ENCODE data around the gene UNKL. TPM values are rescaled to one million over a fixed set of nuclear protein-coding genes. Genes with fewer than 3 reads are reported as not detected.
A peak's percentile ranks its signal among the peaks of the same experiment; 100 is the strongest.

The UNKL gene
- total and polyA plus RNA-seq, 7 donors = 17.3 to 58.7 (median 32.6) TPM

GRCh38 chr16:1412847-1413246 lies 1.7 kb downstream of the UNKL start:
- intact Hi-C loops (cut with DNase I) = loop anchor here in 1 of 2 donors (5.0 kb wide), 1 partner anchor 36 kb away; no protein-coding TSS in a partner anchor
- Histone ChIP-seq H3K27ac (no peak overlapping the region), H3K36me3 (ENCODE audit: insufficient read depth in 1 of 2, low read depth in 1 of 2) (peaks cover 0 to 12% of the 10 kb centered on the region in 2 donors), H3K27me3 (ENCODE audit: insufficient read depth in 3 of 3, low read length in 2 of 3) (no peaks in the 10 kb centered on the region), H3K9me3 (no peaks in the 10 kb centered on the region), H3K4me1 (peaks cover 6% of the 10 kb centered on the region), H3K4me3 (no peak overlapping the region)
- DNase-seq = no peak
- TF ChIP-seq, protein P1, sequence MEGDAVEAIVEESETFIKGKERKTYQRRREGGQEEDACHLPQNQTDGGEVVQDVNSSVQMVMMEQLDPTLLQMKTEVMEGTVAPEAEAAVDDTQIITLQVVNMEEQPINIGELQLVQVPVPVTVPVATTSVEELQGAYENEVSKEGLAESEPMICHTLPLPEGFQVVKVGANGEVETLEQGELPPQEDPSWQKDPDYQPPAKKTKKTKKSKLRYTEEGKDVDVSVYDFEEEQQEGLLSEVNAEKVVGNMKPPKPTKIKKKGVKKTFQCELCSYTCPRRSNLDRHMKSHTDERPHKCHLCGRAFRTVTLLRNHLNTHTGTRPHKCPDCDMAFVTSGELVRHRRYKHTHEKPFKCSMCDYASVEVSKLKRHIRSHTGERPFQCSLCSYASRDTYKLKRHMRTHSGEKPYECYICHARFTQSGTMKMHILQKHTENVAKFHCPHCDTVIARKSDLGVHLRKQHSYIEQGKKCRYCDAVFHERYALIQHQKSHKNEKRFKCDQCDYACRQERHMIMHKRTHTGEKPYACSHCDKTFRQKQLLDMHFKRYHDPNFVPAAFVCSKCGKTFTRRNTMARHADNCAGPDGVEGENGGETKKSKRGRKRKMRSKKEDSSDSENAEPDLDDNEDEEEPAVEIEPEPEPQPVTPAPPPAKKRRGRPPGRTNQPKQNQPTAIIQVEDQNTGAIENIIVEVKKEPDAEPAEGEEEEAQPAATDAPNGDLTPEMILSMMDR (IDR thresholded peaks at IDR 0.05) = no peak
- no peak for ATAC-seq
- 71 to 85% (median 81%) methylated on average over 2 of the region's 2 CpGs for WGBS, 3 donors

- DNase-seq (peak; percentile 97), ATAC-seq (peak; percentile 96 to 99 (median 98))
- Histone ChIP-seq H3K4me1 (peaks cover 5% of the 10 kb centered on the region), H3K36me3 (ENCODE audit: insufficient read depth in 1 of 2, low read depth in 1 of 2) (peaks cover 0 to 27% of the 10 kb centered on the region in 2 donors), H3K9me3 (no peaks in the 10 kb centered on the region), H3K27ac (peak overlapping the region; percentile 66), H3K4me3 (peak overlapping the region; percentile 71), H3K27me3 (ENCODE audit: insufficient read depth in 3 of 3, low read length in 2 of 3) (no peaks in the 10 kb centered on the region)
- WGBS, 3 donors = 1 to 3% (median 3%) methylated on average over 36 to 42 of the region's 42 CpGs
- TF ChIP-seq, protein P1 (IDR thresholded peaks at IDR 0.05) = no peak
- intact Hi-C loops (cut with DNase I) = no loop called here
These were observed 6.2 kb downstream of the UNKL start for GRCh38 chr16:1408171-1408837.

DNA sequence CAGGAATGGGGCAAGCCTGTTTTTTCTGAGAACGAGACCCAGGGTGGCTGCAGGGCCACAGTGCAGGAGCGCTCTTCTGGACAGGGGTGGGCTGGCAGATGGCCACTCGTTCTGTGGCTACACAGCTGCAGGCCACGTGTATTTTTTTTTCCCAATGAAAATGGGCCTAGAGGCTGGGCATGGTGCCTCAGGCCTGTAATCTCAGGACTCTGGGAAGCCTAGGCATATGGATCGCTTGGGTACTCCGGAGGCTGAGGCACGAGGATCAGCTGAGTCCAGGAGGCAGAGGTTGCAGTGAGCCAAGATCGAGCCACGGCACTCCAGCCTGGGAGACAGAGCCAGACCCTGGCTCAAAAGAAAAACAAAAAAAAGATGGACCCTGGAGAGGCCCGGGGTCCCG lies 6.8 kb downstream of the UNKL start:
- intact Hi-C loops (cut with DNase I) = no loop called here
- Histone ChIP-seq H3K9me3 (no peaks in the 10 kb centered on the region), H3K36me3 (ENCODE audit: insufficient read depth in 1 of 2, low read depth in 1 of 2) (peaks cover 0 to 30% of the 10 kb centered on the region in 2 donors), H3K27ac (peak overlapping the region; percentile 66), H3K4me1 (peaks cover 5% of the 10 kb centered on the region), H3K4me3 (peak overlapping the region; percentile 71), H3K27me3 (ENCODE audit: insufficient read depth in 3 of 3, low read length in 2 of 3) (no peaks in the 10 kb centered on the region)
- peak in 1 of 2 donors; percentile 70 for DNase-seq
- peak; percentile 27 to 55 (median 45) for ATAC-seq
- TF ChIP-seq, protein P1 (IDR thresholded peaks at IDR 0.05) = no peak
- 9 to 20% (median 13%) methylated on average over 11 of the region's 11 CpGs for WGBS, 3 donors

GRCh38 chr16:1403733-1404132 lies 10.8 kb downstream of the UNKL start:
- H3K36me3 ChIP-seq (ENCODE audit: insufficient read depth in 1 of 2, low read depth in 1 of 2) = peaks cover 4 to 58% of the 10 kb centered on the region in 2 donors

More at GRCh38 chr16:1403733-1404132, 10.8 kb downstream of the UNKL start:
- Histone ChIP-seq H3K4me1 (peaks cover 5% of the 10 kb centered on the region), H3K4me3 (no peak overlapping the region), H3K27me3 (ENCODE audit: insufficient read depth in 3 of 3, low read length in 2 of 3) (no peaks in the 10 kb centered on the region), H3K27ac (no peak overlapping the region), H3K9me3 (no peaks in the 10 kb centered on the region)
- TF ChIP-seq, protein P1 (IDR thresholded peaks at IDR 0.05) = no peak
- ATAC-seq (no peak), DNase-seq (no peak)
- intact Hi-C loops (cut with DNase I) = no loop called here
- 87 to 97% (median 89%) methylated on average over 14 of the region's 14 CpGs for WGBS, 3 donors

Data from psoas muscle (tissue), 8 donors.